Posterior cingulate gyrus (tissue), 11 donors: ENCODE results near the gene DPYSL3.

Experiments used
- DNase-seq, 10 donors: peaks; one replicate each; pipeline versions ENCODE4 v3.0.0 to v3.0.0-alpha.2; 2020 to 2021; ENCODE audit warnings: mixed read lengths in 3 of 10
- intact Hi-C: fragments of 100-400 bp; cut with DNase I; formaldehyde crosslinking; loops from one replicate; pipeline ENCODE4 v1.15.1; 2023

The DPYSL3 gene

DNA sequence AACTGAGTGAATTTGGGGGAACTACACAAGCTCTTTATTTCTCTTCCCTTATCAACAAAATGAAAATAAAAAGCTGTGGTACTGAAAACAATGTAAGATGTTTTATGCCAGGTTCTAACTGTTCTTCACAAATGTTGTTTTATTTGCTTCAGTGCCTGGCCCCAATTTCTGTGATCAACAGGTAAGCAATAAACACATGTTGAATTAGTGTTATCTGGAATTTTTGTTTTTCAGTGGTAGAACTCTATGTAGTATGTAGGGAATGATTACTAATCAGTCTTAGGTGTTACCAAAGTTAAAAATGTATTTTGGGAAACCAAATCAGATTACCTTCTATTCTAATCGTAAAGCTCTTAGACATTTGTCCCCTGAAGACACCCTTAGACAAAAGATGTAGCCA lies 7.5 kb upstream of the DPYSL3 start:
- intact Hi-C loops: no loop called here
- no peak for DNase-seq

DNA sequence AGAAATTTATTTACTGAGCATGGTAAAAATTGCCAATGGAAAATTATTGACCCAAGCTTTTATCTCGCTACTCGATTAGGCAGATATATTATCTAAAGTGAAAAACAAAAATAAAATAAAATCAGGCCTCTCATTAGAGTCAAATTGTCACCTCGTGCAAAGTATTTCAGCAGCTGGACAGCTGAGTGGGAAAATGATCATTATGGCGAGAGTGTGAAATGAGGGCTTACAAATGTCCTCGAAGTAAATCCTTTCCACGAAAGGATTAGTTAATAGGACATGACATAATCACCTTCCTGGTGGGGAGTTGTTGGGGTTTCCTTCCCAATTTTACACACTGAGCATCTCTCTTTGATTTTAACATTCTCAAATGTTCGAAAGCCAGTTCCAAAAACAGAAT lies 5.4 kb upstream of the DPYSL3 start:
- no peak for DNase-seq

DNA sequence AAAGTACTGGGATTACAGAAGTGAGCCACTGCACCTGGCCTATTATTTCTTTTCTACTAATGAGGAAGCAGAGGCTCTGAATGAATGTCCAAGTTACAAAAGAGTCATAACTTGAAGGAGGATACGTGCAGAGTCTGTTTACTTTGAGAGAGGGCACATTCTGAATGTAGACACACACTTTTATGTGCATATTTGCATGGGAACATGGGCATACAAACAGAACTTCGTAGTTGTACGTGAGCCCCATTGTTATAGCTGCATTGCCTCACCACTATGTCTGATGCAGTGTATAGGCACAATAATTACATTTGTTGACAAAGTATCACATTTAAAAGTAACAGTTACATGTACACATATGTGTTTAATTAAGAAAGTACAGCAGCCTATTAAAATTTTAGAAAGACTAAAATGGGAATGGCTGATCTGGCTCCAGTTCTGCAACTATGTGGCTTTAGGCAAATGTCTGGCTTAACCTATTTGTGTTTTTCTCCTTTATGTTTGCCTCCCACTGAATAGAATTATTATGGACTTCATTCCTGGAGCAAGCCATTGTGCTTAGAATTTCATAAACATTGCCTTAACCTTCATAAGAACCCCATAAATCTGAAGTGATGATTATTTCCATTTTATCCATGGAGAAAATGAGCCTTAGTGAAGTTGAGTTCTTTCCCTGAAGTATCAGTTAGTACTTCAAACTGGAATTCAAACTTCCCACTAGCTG lies 3.0 kb upstream of the DPYSL3 start:
- intact Hi-C loops: no loop called here
- DNase-seq: no peak

More for the DNA sequence above, 5.4 kb upstream of the DPYSL3 start:
- intact Hi-C loops: no loop called here

DNA sequence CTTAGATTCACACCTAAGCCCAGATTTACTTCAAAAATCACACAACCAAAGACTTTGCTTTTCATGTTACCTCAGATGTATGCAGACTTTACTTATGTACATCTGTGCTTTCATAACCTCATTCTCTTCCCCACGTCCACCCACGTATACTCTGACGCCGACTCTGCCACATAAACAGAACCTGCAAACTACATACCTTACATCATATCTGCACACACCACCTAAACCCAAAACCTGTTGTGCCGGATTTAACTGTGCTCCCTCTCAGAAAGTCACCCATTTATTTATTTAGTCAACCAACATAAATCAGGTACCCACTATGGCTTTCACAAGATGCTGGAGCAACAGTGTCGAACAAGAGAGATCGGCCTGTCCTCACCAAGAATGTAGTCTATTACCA lies 1.0 kb upstream of the DPYSL3 start:
- intact Hi-C loops: no loop called here
- no peak for DNase-seq

DNA sequence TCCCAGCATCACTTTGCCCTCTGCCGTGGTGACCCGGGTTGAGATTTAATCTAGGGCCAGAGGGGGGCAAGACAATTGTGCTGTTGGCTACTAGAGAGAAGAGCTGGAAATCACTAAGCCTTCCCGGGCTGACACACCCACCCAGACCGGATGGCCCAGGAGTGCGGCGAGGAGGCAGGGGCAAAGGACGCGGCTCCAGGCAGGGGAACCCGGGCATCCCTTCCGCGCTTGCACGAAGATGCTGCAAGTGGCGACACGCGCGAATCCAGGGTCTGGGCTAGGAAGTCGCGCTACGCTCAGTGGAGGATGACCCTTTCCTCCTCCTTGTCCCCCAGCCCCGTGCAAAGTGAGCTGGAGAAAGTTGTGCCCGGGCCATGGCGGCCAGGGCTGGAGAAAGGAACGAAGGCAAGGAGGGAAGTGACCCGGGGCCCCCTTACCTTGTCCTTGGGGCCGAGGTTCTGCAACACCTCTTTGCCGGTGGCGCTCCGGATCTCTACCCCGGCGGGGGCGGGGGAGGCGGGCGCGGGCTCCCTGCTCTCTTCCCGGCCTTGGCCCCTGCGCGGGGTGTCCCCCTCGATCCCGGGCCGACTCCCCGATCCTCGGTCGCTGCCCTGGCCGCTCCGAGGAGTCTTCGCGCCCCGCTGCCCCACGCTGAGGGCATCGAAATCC lies 693 bp downstream of the DPYSL3 start:
- intact Hi-C loops: no loop called here
- peak in 5 of 10 donors; percentile 8 to 78 (median 63) for DNase-seq

DNA sequence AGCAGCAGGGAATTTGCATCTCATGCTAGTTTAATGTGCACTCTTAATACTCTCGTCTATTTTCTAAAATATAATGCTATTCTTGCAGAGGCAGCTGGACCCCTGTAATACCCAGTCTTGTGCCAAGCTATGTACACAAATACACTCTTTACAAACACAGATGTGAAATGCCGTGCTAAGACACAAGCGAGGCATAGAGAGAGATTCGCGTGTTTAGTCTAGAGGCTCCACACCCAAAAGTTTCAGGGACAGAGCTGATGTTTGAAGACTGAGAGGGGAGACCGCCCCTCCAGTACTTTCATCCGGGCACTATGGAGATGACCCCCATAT lies 1.2 kb downstream of the DPYSL3 start:
- intact Hi-C loops: no loop called here
- DNase-seq: no peak

DNA sequence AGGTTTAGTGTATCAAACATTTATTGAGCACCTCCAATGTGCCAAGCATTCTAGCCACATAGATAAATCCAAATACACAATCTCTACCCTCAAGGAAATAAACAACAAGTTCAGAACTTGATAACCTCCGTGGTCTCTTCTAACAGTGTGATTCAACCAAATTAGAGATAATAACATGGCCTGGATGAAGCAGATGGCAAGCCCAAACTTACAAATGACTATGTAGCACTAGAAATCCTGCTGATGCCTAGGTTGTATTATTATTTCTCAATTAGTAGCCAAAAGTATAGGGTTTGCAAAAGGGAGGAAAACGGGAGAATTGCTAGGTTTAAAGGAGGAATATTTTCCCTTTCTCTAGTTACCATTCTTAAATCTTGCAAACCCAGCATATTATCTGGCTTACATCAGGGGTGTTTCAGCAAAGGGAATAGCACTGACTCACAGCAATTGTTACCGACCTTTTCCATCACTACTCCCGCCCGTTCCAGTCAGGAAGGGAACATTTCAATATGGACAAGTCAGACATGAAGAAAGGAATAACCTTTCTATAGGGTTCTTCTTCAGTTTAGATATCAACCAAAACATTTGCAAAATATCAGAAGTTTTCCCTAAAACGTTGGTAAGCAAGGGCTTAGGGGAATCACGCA lies 2.3 kb downstream of the DPYSL3 start:
- intact Hi-C loops: no loop called here
- DNase-seq: no peak

DNA sequence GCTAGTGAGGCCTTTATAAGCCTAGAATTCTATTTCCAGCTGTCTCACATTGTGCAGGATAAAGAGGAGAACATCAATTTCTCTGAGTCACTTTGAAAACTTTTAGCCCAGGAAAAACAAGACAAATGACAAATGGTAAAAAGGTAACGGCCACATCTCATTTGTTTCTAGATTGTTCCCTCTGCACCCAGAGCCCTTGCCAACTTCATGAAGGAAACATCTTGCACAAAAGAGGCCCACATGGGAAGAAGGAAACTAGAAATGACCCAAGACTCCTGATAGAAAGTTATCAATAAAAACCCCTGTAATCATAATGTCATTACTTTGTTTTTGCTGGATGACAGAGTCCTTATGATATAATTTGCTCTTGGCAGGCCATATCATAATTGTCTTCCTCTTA lies 5.3 kb downstream of the DPYSL3 start:
- intact Hi-C loops: no loop called here
- DNase-seq: no peak

DNA sequence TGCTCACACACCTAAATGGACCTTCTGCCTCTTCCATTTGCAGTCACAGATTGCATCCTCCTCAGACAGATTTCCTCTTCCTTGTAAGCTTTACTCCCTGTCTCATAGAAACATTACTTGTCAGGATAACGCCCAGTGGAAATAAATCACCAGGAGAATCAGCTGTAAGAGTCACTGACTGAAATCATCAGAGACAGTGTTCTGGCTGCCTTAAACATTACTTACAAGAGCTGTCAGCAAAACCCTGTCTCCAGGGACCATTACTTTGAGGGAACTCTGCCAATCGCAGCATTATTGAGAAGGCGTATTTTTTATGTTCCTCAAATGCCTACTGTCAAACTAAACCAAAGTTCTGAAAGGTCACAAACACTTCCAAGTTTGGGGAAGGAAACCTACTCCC lies 5.9 kb downstream of the DPYSL3 start:
- intact Hi-C loops: no loop called here
- DNase-seq: no peak

DNA sequence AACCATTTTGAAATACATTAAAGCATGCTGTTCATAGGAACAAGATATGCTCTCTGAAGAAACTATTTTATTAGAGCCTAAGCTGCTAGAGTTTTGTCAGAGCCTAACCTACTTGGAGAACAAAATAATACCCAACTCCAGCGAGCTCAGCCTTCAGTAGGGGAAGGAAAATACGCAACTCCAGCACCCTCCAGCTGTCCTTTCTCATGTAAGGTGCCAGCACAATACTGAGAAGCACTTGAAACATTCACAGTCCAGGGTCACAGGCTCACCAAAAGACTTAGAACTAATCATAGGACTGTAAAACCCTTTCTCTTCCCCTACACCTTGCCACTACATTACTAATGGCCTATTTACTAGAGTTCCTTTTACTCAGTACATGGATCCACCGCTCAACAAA lies 18.9 kb downstream of the DPYSL3 start:
- intact Hi-C loops: no loop called here
- DNase-seq: no peak

DNA sequence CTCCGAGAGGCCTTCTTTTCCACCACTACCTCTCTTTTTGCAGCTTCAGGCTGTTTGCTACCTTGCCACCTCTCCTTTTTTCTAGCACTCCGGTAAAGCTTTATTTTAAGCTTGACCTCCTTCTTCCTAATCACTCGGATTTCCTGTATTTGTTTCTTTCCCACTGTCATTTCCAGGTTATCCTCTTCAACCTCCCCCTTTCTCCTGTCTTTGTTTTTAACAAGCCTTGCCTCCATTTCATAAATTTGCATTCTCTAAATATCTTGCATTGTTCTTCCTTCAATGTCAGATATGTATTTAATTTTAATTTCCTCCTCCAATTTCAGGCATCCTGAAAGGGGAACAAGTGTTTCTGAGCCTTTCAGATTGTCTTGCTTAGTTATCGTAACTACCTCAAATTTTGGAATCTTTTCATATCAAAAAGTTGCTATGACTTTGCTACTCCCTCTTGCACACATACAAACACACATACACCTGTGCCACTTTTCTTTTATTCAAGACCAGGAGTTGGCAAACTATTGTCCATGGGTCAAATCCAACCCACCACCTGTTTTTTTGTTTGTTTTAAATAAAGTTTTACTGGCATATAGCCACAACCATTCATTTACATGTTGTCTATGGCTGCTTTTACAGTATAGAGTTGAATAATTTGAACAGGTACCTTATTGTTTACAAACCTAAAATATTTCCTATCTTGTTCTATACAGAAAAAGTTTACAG lies 22.7 kb downstream of the DPYSL3 start:
- DNase-seq: no peak
- intact Hi-C loops: no loop called here

DNA sequence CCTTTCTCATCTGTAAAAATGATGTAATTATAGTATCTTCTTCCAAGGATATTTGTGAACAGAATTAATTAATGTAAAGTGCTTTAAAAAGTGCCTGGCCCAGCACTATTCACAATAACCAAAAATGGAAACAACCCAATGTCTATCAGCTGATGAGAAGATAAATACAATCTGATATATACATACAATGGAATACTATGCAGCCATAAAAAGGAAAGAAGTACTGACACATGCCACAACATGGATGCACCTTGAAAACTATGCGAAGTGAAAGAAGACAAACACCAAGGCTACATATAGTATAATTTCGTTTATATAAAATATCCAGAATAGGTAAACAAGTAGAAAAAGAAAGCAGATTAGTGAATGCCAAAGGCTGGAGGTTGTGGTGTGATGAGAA lies 24.1 kb downstream of the DPYSL3 start:
- DNase-seq: no peak
- intact Hi-C loops: no loop called here

DNA sequence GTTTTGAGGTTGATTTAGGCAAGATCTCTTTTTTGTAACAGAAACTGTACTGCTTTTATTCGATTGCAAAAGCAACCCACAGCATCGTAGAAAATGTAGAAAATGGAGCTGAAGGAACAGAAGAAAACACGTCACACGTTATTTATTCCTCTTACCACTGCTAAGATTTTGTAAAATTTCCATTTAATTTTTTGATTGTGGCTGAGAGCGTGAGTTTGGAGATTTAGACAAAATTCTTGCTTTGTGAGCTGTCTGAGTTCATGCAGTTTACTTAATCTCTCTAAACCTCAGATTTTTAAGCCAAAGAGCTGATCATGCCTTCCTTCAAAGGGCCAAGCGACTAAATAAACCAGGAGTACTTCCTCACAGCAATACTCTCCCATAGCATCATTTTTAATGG lies 24.8 kb downstream of the DPYSL3 start:
- intact Hi-C loops: no loop called here
- DNase-seq: no peak

DNA sequence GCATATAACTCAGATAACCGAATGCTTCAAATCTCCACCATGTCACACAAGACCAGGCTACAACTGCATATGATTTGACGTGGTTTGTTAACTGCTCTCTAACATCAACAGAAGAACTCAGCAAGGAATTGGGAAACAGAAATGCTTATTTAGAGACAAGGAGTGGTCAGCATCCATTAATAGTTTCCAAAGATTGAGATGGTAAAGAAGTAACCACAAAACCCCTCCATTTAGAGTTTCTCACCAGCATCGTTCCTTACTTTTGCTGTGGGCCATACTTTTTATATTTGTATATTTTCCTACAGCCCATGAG lies 25.2 kb downstream of the DPYSL3 start:
- intact Hi-C loops: no loop called here

DNA sequence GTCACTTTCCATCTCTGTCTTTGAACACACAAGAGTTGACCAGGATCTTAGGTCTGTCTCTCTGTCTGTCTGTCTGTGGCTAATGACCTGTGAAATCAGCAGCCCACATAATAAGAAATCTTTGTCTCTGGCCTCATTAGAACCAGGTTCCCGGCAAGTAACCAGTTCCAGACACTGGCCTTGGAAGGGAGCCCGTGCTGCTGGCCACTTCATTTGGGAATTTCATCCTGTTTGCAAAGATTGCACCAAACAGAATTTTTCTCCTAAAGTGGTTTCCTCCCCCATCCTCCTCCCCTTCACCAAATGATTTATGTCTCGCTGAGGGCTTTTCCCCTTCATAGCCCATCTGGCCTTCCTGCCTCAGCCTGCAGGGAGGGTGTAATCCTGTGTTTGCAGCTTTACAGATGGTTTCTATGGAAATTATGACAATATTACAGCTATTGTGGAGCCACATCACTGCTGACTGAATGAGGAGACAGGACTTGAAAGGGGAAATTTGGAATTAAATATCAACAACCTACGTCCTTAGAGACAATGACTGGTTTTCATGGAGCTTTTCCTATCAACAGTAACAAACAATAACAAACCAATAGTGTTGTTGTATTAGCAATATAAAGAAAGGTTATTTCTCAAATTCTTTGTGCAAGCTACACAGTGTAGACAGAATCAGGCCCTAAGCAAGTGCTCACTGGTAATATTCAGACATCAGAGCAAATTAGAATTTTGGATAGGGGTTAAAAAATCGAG lies 25.7 kb downstream of the DPYSL3 start:
- intact Hi-C loops: no loop called here
- DNase-seq: peak in 1 of 10 donors; percentile 14

More for the DNA sequence above, 25.2 kb downstream of the DPYSL3 start:
- no peak for DNase-seq

DNA sequence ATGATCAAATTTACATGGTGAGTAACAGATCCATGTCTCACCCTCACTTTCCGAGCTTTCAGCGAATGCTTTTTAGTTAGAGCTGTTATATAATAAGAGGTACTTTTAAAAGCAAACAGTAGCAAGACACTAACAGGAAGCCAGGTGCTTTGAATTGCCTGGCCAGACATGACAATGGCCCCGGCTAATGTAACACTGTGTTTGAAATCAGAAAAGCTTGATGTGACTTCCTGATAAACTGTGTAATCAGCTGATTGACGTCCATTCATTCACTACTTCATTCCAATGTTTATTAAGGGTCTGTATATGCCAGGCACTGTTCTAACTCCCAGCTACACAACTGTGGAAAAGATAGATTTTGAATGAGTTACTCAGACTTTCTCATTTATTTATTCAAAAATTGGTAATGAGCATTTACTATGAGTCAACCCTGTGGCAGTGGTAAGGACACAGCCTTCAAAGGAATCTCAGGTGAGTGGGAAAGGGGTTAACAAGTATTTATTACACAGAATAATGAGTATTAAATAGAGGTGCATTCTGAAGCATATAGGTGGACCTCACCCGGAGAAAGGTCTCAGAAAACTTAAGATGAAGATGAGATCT lies 26.6 kb downstream of the DPYSL3 start:
- no peak for DNase-seq
- intact Hi-C loops: no loop called here

DNA sequence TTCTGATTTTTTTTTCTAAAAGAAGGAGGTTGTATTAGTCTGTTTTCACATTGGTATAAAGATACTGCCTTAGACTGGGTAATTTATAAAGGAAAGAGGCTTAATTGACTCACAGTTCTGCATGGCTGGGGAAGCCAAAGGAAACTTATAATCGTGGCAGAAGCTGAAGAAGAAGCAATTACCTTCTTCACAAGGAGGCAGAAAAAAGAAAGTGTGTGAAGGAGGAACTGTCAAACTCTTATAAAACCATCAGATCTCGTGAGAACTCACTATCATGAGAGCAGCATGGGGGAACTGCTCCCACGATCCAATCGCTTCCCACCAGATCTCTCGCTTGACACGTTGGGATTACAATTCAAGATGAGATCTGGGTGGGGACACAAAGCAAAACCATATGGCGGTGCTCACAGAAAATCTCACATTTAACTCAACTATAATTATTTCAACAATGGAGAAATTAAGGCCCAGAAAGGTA lies 27.1 kb downstream of the DPYSL3 start:
- DNase-seq: no peak
- intact Hi-C loops: no loop called here

DNA sequence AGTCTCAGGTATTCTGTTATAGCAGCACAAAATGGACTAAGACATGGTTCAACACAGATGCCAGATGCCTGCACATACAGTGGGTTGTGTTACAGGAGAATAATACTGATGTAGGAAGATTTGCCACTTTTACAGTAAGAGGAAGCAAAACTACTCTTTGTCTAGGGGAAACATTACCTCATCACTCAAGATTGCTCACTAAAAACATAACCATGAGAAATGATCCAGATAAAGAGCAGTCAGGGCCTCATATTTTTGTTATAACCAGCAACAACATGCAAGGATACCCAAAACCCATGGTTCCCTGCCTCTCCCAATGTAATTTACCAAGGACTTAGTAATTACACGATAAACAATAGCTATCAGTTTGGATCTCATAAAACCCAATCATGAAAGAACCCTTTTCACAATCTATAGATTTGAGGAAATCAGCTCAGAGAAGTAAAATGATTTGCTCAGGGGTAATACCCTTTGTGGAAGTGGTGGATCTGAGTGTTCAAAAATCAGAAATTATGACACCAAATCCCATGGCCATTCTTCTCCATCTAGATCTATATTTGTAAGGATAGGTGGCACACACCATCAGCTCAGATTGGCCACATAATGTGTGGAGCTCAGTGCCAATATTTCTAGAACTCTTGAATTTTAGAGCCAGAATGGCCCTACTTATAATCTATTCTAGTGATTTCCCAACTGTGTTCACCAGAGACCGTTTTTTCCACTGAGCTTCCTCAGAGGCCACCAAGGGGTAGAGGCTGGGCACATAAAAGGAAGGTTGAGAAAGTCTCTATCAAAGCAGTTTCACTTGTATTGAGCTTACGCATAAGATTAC lies 27.8 kb downstream of the DPYSL3 start:
- intact Hi-C loops: no loop called here
- DNase-seq: no peak

DNA sequence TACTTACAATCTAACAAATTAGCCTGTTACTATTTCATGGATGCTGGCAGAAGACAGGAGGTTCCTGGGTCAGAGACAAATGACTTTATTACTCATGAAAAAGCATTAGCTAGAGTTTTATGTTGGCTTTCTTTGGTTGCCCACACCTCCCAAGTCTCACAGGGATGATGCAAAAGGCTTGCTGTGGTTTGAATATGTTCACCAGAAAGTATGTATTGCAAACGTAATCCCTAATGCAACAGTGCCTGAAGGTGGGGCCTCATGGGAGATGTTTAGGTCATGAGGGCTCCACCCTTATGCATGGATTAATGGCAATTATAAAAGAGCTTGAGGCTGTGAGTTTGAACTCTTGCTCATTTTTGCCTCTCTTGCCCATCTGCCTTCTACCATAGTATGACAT lies 28.5 kb downstream of the DPYSL3 start:
- intact Hi-C loops: no loop called here
- DNase-seq: no peak

DNA sequence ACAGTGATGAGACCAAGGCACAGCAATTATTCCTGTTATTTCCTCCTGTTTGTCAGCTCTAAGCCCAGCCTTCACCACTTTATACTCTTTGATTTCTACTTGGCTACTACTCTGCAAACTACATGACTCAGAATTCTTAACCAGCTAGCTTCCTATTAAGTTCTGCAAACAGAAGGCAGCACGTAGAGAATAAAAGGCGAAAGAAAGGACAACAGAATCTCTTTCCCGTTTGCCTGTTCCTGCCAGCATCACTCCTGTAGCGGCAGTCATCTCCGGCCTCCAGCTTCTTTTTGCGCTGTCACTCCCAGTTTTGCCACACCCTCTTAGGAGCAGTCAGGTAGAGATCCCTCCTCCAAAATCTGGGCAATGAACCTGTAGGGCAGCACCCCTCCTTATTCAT lies 29.9 kb downstream of the DPYSL3 start:
- intact Hi-C loops: no loop called here
- DNase-seq: no peak
